ENCODE measurements around the gene MCTP1.
"Not testable (repeated sequence)": the region's sequence is repeated elsewhere in the genome, so short reads cannot be mapped to it uniquely, and the experiment has no call there.

Gene MCTP1

GRCh38 chr5:94833851-94834250 is 451.0 kb downstream of the MCTP1 start:
- no peak for DNase-seq
- H3K9me3 ChIP-seq (ENCODE audit: control insufficient read depth, low read length), result no peaks in the 10 kb centered on the region

GRCh38 chr5:94832685-94833084 is 452.2 kb downstream of the MCTP1 start:
- H3K36me3 ChIP-seq (ENCODE audit: control insufficient read depth, insufficient read depth, low read length), result no peaks in the 10 kb centered on the region
- no peaks in the 10 kb centered on the region for H3K4me1 ChIP-seq (ENCODE audit: control insufficient read depth, insufficient read depth, low read length, poor library complexity, severe bottlenecking)
- no peak for DNase-seq
- H3K27ac ChIP-seq (ENCODE audit: insufficient read depth, low read length, poor library complexity, severe bottlenecking), result no peak overlapping the region
- H3K9me3 ChIP-seq (ENCODE audit: control insufficient read depth, low read length), result no peaks in the 10 kb centered on the region
- no peaks in the 10 kb centered on the region for H3K27me3 ChIP-seq (replicated peaks; ENCODE audit: control insufficient read depth, insufficient read depth, low read length, poor library complexity, severe bottlenecking)
- no peak overlapping the region for H3K4me3 ChIP-seq (ENCODE audit: insufficient read depth, low read depth, low read length, poor library complexity, severe bottlenecking)

More at GRCh38 chr5:94833851-94834250, 451.0 kb downstream of the MCTP1 start:
- H3K27ac ChIP-seq (ENCODE audit: insufficient read depth, low read length, poor library complexity, severe bottlenecking), result no peak overlapping the region
- H3K4me1 ChIP-seq (ENCODE audit: control insufficient read depth, insufficient read depth, low read length, poor library complexity, severe bottlenecking), result no peaks in the 10 kb centered on the region
- H3K27me3 ChIP-seq (replicated peaks; ENCODE audit: control insufficient read depth, insufficient read depth, low read length, poor library complexity, severe bottlenecking), result no peaks in the 10 kb centered on the region
- no peaks in the 10 kb centered on the region for H3K36me3 ChIP-seq (ENCODE audit: control insufficient read depth, insufficient read depth, low read length)
- no peak overlapping the region for H3K4me3 ChIP-seq (ENCODE audit: insufficient read depth, low read depth, low read length, poor library complexity, severe bottlenecking)

- Histone ChIP-seq H3K36me3 (ENCODE audit: control insufficient read depth, insufficient read depth, low read length) (no peaks in the 10 kb centered on the region), H3K27ac (ENCODE audit: insufficient read depth, low read length, poor library complexity, severe bottlenecking) (no peak overlapping the region), H3K4me3 (ENCODE audit: insufficient read depth, low read depth, low read length, poor library complexity, severe bottlenecking) (no peak overlapping the region), H3K4me1 (ENCODE audit: control insufficient read depth, insufficient read depth, low read length, poor library complexity, severe bottlenecking) (no peaks in the 10 kb centered on the region), H3K27me3 (replicated peaks; ENCODE audit: control insufficient read depth, insufficient read depth, low read length, poor library complexity, severe bottlenecking) (no peaks in the 10 kb centered on the region), H3K9me3 (ENCODE audit: control insufficient read depth, low read length) (no peaks in the 10 kb centered on the region)
- DNase-seq, result no peak
Measured at GRCh38 chr5:94830520-94830919, 454.4 kb downstream of the MCTP1 start.

GRCh38 chr5:94828222-94828621 is 456.7 kb downstream of the MCTP1 start:
- not testable (repeated sequence) for H3K4me3 ChIP-seq (ENCODE audit: insufficient read depth, low read depth, low read length, poor library complexity, severe bottlenecking); H3K36me3 ChIP-seq (ENCODE audit: control insufficient read depth, insufficient read depth, low read length); H3K4me1 ChIP-seq (ENCODE audit: control insufficient read depth, insufficient read depth, low read length, poor library complexity, severe bottlenecking); DNase-seq; H3K27ac ChIP-seq (ENCODE audit: insufficient read depth, low read length, poor library complexity, severe bottlenecking); H3K27me3 ChIP-seq (replicated peaks; ENCODE audit: control insufficient read depth, insufficient read depth, low read length, poor library complexity, severe bottlenecking); H3K9me3 ChIP-seq (ENCODE audit: control insufficient read depth, low read length)

- Histone ChIP-seq H3K27ac (ENCODE audit: insufficient read depth, low read length, poor library complexity, severe bottlenecking) (no peak overlapping the region), H3K27me3 (replicated peaks; ENCODE audit: control insufficient read depth, insufficient read depth, low read length, poor library complexity, severe bottlenecking) (no peaks in the 10 kb centered on the region), H3K4me1 (ENCODE audit: control insufficient read depth, insufficient read depth, low read length, poor library complexity, severe bottlenecking) (no peaks in the 10 kb centered on the region), H3K4me3 (ENCODE audit: insufficient read depth, low read depth, low read length, poor library complexity, severe bottlenecking) (no peak overlapping the region), H3K36me3 (ENCODE audit: control insufficient read depth, insufficient read depth, low read length) (no peaks in the 10 kb centered on the region), H3K9me3 (ENCODE audit: control insufficient read depth, low read length) (no peaks in the 10 kb centered on the region)
- no peak for DNase-seq
Measured at GRCh38 chr5:94820488-94820887, 464.4 kb downstream of the MCTP1 start.

GRCh38 chr5:94818904-94819303 is 466.0 kb downstream of the MCTP1 start:
- no peak for DNase-seq
- Histone ChIP-seq H3K27me3 (replicated peaks; ENCODE audit: control insufficient read depth, insufficient read depth, low read length, poor library complexity, severe bottlenecking) (no peaks in the 10 kb centered on the region), H3K4me1 (ENCODE audit: control insufficient read depth, insufficient read depth, low read length, poor library complexity, severe bottlenecking) (no peaks in the 10 kb centered on the region), H3K4me3 (ENCODE audit: insufficient read depth, low read depth, low read length, poor library complexity, severe bottlenecking) (no peak overlapping the region), H3K36me3 (ENCODE audit: control insufficient read depth, insufficient read depth, low read length) (no peaks in the 10 kb centered on the region), H3K9me3 (ENCODE audit: control insufficient read depth, low read length) (no peaks in the 10 kb centered on the region), H3K27ac (ENCODE audit: insufficient read depth, low read length, poor library complexity, severe bottlenecking) (no peak overlapping the region)

GRCh38 chr5:94815313-94816039 is 469.4 kb downstream of the MCTP1 start:
- no peaks in the 10 kb centered on the region for H3K9me3 ChIP-seq (ENCODE audit: control insufficient read depth, low read length)
- H3K4me3 ChIP-seq (ENCODE audit: insufficient read depth, low read depth, low read length, poor library complexity, severe bottlenecking), result no peak overlapping the region
- no peaks in the 10 kb centered on the region for H3K4me1 ChIP-seq (ENCODE audit: control insufficient read depth, insufficient read depth, low read length, poor library complexity, severe bottlenecking)
- H3K27me3 ChIP-seq (replicated peaks; ENCODE audit: control insufficient read depth, insufficient read depth, low read length, poor library complexity, severe bottlenecking), result no peaks in the 10 kb centered on the region
- no peak overlapping the region for H3K27ac ChIP-seq (ENCODE audit: insufficient read depth, low read length, poor library complexity, severe bottlenecking)
- no peaks in the 10 kb centered on the region for H3K36me3 ChIP-seq (ENCODE audit: control insufficient read depth, insufficient read depth, low read length)
- DNase-seq, result no peak

GRCh38 chr5:94812232-94812631 is 472.7 kb downstream of the MCTP1 start:
- DNase-seq, result no peak
- Histone ChIP-seq H3K4me1 (ENCODE audit: control insufficient read depth, insufficient read depth, low read length, poor library complexity, severe bottlenecking) (no peaks in the 10 kb centered on the region), H3K9me3 (ENCODE audit: control insufficient read depth, low read length) (no peaks in the 10 kb centered on the region), H3K4me3 (ENCODE audit: insufficient read depth, low read depth, low read length, poor library complexity, severe bottlenecking) (no peak overlapping the region), H3K27ac (ENCODE audit: insufficient read depth, low read length, poor library complexity, severe bottlenecking) (no peak overlapping the region), H3K36me3 (ENCODE audit: control insufficient read depth, insufficient read depth, low read length) (no peaks in the 10 kb centered on the region), H3K27me3 (replicated peaks; ENCODE audit: control insufficient read depth, insufficient read depth, low read length, poor library complexity, severe bottlenecking) (no peaks in the 10 kb centered on the region)

- no peaks in the 10 kb centered on the region for H3K36me3 ChIP-seq (ENCODE audit: control insufficient read depth, insufficient read depth, low read length)
- H3K4me3 ChIP-seq (ENCODE audit: insufficient read depth, low read depth, low read length, poor library complexity, severe bottlenecking), result no peak overlapping the region
- H3K9me3 ChIP-seq (ENCODE audit: control insufficient read depth, low read length), result no peaks in the 10 kb centered on the region
- H3K27ac ChIP-seq (ENCODE audit: insufficient read depth, low read length, poor library complexity, severe bottlenecking), result no peak overlapping the region
- DNase-seq, result no peak
- no peaks in the 10 kb centered on the region for H3K4me1 ChIP-seq (ENCODE audit: control insufficient read depth, insufficient read depth, low read length, poor library complexity, severe bottlenecking)
- no peaks in the 10 kb centered on the region for H3K27me3 ChIP-seq (replicated peaks; ENCODE audit: control insufficient read depth, insufficient read depth, low read length, poor library complexity, severe bottlenecking)
Measured at GRCh38 chr5:94811331-94811730, 473.6 kb downstream of the MCTP1 start.

- Histone ChIP-seq H3K27ac (ENCODE audit: insufficient read depth, low read length, poor library complexity, severe bottlenecking) (no peak overlapping the region), H3K4me3 (ENCODE audit: insufficient read depth, low read depth, low read length, poor library complexity, severe bottlenecking) (no peak overlapping the region), H3K36me3 (ENCODE audit: control insufficient read depth, insufficient read depth, low read length) (no peaks in the 10 kb centered on the region), H3K9me3 (ENCODE audit: control insufficient read depth, low read length) (no peaks in the 10 kb centered on the region), H3K27me3 (replicated peaks; ENCODE audit: control insufficient read depth, insufficient read depth, low read length, poor library complexity, severe bottlenecking) (no peaks in the 10 kb centered on the region), H3K4me1 (ENCODE audit: control insufficient read depth, insufficient read depth, low read length, poor library complexity, severe bottlenecking) (no peaks in the 10 kb centered on the region)
- DNase-seq, result no peak
Measured at GRCh38 chr5:94810877-94811276, 474.0 kb downstream of the MCTP1 start.

All from effector memory CD4-positive, alpha-beta T cell (primary cell).